ENCODE data around the gene DDAH2.

The DDAH2 gene

GRCh38 chr6:31717499-31718222, 11.4 kb downstream of the DDAH2 start:
- FAIRE-seq: no peak
- no peak for DNase-seq (ENCODE audit: insufficient read length, low spot score)
- TF ChIP-seq CTCF (IDR thresholded peaks at IDR 0.05; ENCODE audit: insufficient read depth, missing control alignments): no peak

GRCh38 chr6:31715022-31715958, 13.8 kb downstream of the DDAH2 start, which contains the start of gene LY6G6D:
TSS of gene LY6G6D (plus strand) at chr6:31715348. CDS start at chr6:31715356, 8 bp downstream.
- FAIRE-seq (no peak), DNase-seq (ENCODE audit: insufficient read length, low spot score) (no peak)
- no peak for TF ChIP-seq CTCF (IDR thresholded peaks at IDR 0.05; ENCODE audit: insufficient read depth, missing control alignments)

- DNase-seq (ENCODE audit: insufficient read length, low spot score) (no peak), FAIRE-seq (no peak)
- no peak for TF ChIP-seq CTCF (IDR thresholded peaks at IDR 0.05; ENCODE audit: insufficient read depth, missing control alignments)
Measured at GRCh38 chr6:31713991-31714684, 15.0 kb downstream of the DDAH2 start.

- FAIRE-seq: no peak
- DNase-seq (ENCODE audit: insufficient read length, low spot score): no peak
- no peak for TF ChIP-seq CTCF (IDR thresholded peaks at IDR 0.05; ENCODE audit: insufficient read depth, missing control alignments)
Measured at GRCh38 chr6:31713465-31713864, 15.6 kb downstream of the DDAH2 start.

GRCh38 chr6:31712296-31712695, 16.8 kb downstream of the DDAH2 start:
- DNase-seq (ENCODE audit: insufficient read length, low spot score) (no peak), FAIRE-seq (no peak)
- no peak for TF ChIP-seq CTCF (IDR thresholded peaks at IDR 0.05; ENCODE audit: insufficient read depth, missing control alignments)

- FAIRE-seq: no peak
- DNase-seq (ENCODE audit: insufficient read length, low spot score): no peak
- no peak for TF ChIP-seq CTCF (IDR thresholded peaks at IDR 0.05; ENCODE audit: insufficient read depth, missing control alignments)
Measured at GRCh38 chr6:31711233-31711632, 17.9 kb downstream of the DDAH2 start.
